Fibroblast of lung (primary cell): ENCODE measurements around the gene SERGEF.

Experiments
- EZH2 ChIP-seq: IDR thresholded peaks from 2 replicates; pipeline ENCODE4 v1.5.1; 2012; ENCODE audit warnings: low read length, control low read depth, mild to moderate bottlenecking; ENCODE audit errors: missing control alignments
- TF ChIP-seq, protein P1 (sequence below), 2 donors: IDR thresholded peaks in 1 of 2; conservative IDR thresholded peaks in 1 of 2; 1 replicate in 1 of 2; 2 replicates in 1 of 2; pipeline ENCODE4 v1.5.1; 2011 to 2012; ENCODE audit warnings: low read length in 2 of 2, control low read depth in 1 of 2, inconsistent platforms in 1 of 2, low read depth in 1 of 2, mild to moderate bottlenecking in 1 of 2

DNA sequence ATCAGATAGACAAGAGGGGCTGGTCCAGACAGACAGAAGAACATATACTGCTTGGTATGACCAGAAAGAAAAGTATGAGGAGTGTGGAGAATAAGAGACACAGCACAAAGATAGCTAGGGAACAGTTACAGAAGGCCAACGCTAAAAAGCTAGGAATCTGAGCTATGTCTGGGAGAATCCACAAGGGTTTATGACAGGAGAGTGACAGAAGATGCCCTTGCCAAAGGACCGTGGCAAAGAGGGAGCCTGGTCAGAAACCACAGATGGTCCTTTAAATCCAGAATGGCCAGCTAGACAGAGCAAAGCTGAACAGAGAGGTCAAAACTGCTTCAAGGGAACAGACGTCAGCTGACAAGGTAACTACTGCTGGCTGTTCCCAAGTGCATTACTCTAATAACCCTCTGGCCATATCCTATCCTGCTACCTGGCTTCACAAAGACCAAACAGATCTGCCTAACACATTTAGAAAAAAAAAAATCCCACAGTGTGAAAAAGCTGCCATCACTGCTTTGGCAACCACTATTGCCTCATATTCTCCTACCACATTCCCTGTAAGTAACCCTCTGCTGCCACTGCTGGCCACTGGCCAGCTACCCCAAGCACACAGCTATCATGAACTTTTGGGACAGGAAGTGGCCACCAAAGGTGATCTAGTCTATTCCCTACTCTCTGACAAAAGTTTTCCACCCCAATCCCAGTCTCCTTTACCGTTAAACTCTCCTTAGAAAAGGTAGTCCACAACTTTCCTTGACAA is 7.3 kb downstream of the SERGEF start:
- TF ChIP-seq, protein P1, sequence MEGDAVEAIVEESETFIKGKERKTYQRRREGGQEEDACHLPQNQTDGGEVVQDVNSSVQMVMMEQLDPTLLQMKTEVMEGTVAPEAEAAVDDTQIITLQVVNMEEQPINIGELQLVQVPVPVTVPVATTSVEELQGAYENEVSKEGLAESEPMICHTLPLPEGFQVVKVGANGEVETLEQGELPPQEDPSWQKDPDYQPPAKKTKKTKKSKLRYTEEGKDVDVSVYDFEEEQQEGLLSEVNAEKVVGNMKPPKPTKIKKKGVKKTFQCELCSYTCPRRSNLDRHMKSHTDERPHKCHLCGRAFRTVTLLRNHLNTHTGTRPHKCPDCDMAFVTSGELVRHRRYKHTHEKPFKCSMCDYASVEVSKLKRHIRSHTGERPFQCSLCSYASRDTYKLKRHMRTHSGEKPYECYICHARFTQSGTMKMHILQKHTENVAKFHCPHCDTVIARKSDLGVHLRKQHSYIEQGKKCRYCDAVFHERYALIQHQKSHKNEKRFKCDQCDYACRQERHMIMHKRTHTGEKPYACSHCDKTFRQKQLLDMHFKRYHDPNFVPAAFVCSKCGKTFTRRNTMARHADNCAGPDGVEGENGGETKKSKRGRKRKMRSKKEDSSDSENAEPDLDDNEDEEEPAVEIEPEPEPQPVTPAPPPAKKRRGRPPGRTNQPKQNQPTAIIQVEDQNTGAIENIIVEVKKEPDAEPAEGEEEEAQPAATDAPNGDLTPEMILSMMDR (conservative IDR thresholded peaks at IDR 0.05 in 1 of 2, IDR thresholded peaks at IDR 0.05 in 1 of 2; ENCODE audit: low read depth in 1 of 2, low read length in 2 of 2) = no peak
- no peak for TF ChIP-seq EZH2
